Transverse colon (tissue), 4 donors: ENCODE measurements around the gene GPR89B. TPM values are rescaled to one million over a fixed set of nuclear protein-coding genes. Genes with fewer than 3 reads are reported as not detected.
"Not testable (repeated sequence)": the region's sequence is repeated elsewhere in the genome, so short reads cannot be mapped to it uniquely, and the experiment has no call there.

Experiments
- DNase-seq: peaks from one replicate; pipeline ENCODE4 v3.0.0-alpha.2; 2019
- H3K27ac ChIP-seq, 4 donors: fragments of 200-600 bp; sonication (generic); 2 replicates each; pipeline ENCODE4 v1.5.1; 2016 to 2018; ENCODE audit warnings: inconsistent platforms in 4 of 4
- H3K27me3 ChIP-seq: fragments of 200-600 bp; sonication (generic); 2 replicates; pipeline ENCODE4 v1.5.1; 2017; ENCODE audit warnings: inconsistent platforms
- H3K36me3 ChIP-seq, 4 donors: fragments of 200-600 bp; sonication (generic); 2 replicates each; pipeline ENCODE4 v1.5.1; 2017 to 2019; ENCODE audit warnings: inconsistent platforms in 4 of 4
- H3K4me1 ChIP-seq, 4 donors: fragments of 200-600 bp; sonication (generic); 2 replicates each; pipeline ENCODE4 v1.5.1; 2017 to 2020; ENCODE audit warnings: inconsistent platforms in 4 of 4
- H3K4me3 ChIP-seq, 4 donors: fragments of 200-600 bp; sonication (generic); 1 replicate in 1 of 4; 2 replicates in 3 of 4; pipeline versions ENCODE4 v1.5.1 to v1.6.1; 2017 to 2019; ENCODE audit warnings: inconsistent platforms in 4 of 4
- H3K9me3 ChIP-seq, 2 donors: fragments of 200-600 bp; sonication (generic); 2 replicates each; pipeline ENCODE4 v1.5.1; 2017 to 2019; ENCODE audit warnings: inconsistent platforms in 2 of 2
- EP300 ChIP-seq: sonication (generic); formaldehyde crosslinking; IDR thresholded peaks from one replicate; pipeline ENCODE4 v1.6.1; 2017; ENCODE audit warnings: antibody characterized with exemption, low read depth
- POLR2A ChIP-seq: fragments of 450-650 bp; IDR thresholded peaks from one replicate; pipeline ENCODE4 v1.6.1; 2016; ENCODE audit warnings: antibody characterized with exemption, mild to moderate bottlenecking, moderate library complexity
- POLR2AphosphoS5 ChIP-seq, 3 donors: sonication (generic); formaldehyde crosslinking; IDR thresholded peaks; one replicate each; pipeline ENCODE4 v1.6.1; 2016; ENCODE audit warnings: antibody characterized with exemption in 3 of 3
- WGBS, 2 donors: methylation state at CpG; one replicate each; pipeline ENCODE4 v1.1.5; 2018; ENCODE audit warnings: low coverage in 1 of 2; 5-methylcytosine and 5-hydroxymethylcytosine counted together
- in situ Hi-C, 4 donors: fragments of 200-750 bp; cut with MboI; loops; one replicate each; pipeline versions ENCODE4 v1.15.0 to v1.15.1; 2017; ENCODE audit warnings: low sequenced_read_pairs in 3 of 4, low pct_ligation_motif_present in 1 of 4, low pct_unique_long_range_greater_than_20kb in 1 of 4
- intact Hi-C: fragments of 100-400 bp; cut with DNase I; formaldehyde crosslinking; loops from one replicate; pipeline ENCODE4 v1.15.1; 2023; ENCODE audit warnings: low total_unique reads
- total RNA-seq, 4 donors: library from RNA; depleted of rRNA; stranded (reverse); fragments of >200 nt; gene quantifications; one replicate each; pipeline ENCODE4 v1.1.0, GENCODE V29; 2016
- TF ChIP-seq, protein P1 (sequence below), 5 experiments: fragments of 200-600 bp in 3 of 5; fragments of 450-650 bp in 2 of 5; sonication (generic) in 3 of 5; IDR thresholded peaks; 1 replicate in 2 of 5; 2 replicates in 3 of 5; pipeline ENCODE4 v1.5.1; 2016 to 2017; ENCODE audit warnings: antibody characterized with exemption in 5 of 5, inconsistent platforms in 3 of 5, mild to moderate bottlenecking in 2 of 5, moderate library complexity in 1 of 5

GPR89B gene
- total RNA-seq, 4 donors from 2014 or later, result 5.0 to 30.8 (median 12.5) TPM

DNA sequence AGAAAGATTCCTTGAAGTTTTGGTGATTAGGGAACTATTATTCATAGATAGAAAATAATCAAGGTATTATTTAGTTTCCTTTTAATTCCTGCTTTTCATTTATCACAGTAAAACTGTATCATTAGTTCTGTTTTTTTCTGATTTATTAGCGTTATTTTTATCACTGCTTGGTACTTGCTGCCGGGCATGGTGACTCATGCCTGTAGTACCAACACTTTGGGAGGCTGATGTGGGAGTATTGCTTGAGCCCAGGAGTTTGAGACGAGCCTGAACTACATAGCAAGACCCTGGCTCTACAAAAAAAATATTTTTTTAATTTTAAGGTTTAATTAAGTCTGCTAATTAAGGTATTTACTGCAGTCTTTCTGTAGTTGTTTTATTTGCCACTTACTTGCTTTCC lies 59.7 kb downstream of the GPR89B start:
- intact Hi-C loops, H3K27ac ChIP-seq, H3K9me3 ChIP-seq, in situ Hi-C loops, H3K4me3 ChIP-seq, DNase-seq, H3K27me3 ChIP-seq, H3K36me3 ChIP-seq, H3K4me1 ChIP-seq: not testable (repeated sequence)
- 89% methylated on average over 3 of the region's 3 CpGs; no CpG with 5 or more reads in 1 of the 2 donors for WGBS, 2 donors

DNA sequence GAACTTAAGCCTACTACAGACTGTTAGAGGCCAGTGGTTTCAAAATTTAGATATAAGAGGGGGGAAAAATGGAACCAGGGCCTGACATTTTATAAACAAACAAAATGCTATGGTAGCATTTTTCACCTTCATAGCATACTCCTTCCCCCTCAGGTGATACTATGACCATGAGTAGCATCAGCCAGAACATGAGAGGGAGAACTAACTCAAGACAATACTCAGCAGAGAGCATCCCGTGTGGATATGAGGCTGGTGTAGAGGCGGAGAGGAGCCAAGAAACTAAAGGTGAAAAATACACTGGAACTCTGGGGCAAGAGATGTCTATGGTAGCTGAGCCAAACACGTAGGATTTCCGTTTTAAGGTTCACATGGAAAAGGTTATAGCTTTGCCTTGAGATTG lies 64.7 kb downstream of the GPR89B start:
- H3K27ac ChIP-seq, DNase-seq, intact Hi-C loops, H3K27me3 ChIP-seq, in situ Hi-C loops, H3K4me3 ChIP-seq, H3K4me1 ChIP-seq, H3K9me3 ChIP-seq, H3K36me3 ChIP-seq: not testable (repeated sequence)
- WGBS, 2 donors, result 94 to 95% methylated on average over 4 of the region's 4 CpGs

DNA sequence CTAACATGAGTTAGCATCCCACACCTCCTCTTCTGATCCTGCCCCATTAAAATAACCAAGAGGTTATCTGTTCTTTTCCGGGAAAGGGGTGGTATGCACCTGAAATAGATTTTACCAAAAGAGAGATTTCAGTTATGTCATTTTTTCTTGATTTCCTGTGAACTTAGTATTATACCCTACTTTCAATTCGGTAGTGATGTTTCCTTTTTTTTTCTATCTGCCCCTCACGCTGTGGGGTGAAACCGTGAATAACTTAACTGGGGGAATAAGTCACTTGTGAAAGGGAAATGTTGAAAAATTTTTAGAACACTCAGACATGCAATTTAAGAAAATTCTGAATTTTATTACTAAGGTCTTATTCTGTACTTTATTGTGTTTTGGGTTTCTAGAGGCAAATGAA lies 65.2 kb downstream of the GPR89B start:
- H3K27me3 ChIP-seq, H3K27ac ChIP-seq, in situ Hi-C loops, H3K36me3 ChIP-seq, H3K9me3 ChIP-seq, H3K4me1 ChIP-seq, DNase-seq, intact Hi-C loops, H3K4me3 ChIP-seq: not testable (repeated sequence)
- 78 to 94% methylated on average over 4 of the region's 4 CpGs for WGBS, 2 donors

DNA sequence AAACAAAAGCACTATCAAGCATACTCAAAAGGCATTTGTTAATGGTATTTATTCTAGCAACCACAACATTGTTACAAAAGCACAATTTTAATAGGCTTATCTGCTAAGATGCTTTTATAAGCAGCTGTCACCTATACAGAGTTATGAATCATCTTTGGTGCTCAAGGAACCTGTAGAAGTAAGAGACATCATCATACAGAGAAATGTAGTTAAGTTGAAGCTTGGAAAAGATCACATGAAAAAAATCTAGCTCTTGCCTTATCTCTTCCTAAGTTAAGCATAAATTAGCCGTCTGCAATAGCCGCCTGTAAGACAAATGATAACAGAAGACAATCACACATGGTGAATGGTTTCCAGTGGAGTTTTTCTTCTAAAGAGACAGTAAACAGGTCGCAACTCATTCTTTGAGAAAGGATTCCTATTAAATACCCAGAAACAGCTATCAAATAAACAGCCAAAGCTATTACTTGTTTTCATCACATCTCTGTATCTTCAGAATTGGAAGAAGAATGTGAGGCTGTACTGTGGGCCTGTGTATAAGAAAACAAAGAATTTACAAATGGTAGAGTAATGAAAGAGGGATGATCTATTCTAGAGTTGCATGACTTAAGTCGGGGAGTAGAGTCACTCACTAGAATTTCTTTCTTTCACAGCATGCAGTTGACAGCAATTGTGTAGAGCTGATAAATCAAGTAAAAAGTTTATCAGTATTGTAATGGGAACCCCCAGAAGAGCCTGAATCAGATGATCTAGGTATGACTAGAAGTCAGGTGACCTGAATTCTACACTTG lies 65.8 kb downstream of the GPR89B start:
- H3K4me3 ChIP-seq, DNase-seq, H3K36me3 ChIP-seq, H3K27me3 ChIP-seq, H3K27ac ChIP-seq, in situ Hi-C loops, H3K4me1 ChIP-seq, intact Hi-C loops, H3K9me3 ChIP-seq: not testable (repeated sequence)
- 91 to 100% methylated on average over 2 to 3 of the region's 4 CpGs for WGBS, 2 donors

DNA sequence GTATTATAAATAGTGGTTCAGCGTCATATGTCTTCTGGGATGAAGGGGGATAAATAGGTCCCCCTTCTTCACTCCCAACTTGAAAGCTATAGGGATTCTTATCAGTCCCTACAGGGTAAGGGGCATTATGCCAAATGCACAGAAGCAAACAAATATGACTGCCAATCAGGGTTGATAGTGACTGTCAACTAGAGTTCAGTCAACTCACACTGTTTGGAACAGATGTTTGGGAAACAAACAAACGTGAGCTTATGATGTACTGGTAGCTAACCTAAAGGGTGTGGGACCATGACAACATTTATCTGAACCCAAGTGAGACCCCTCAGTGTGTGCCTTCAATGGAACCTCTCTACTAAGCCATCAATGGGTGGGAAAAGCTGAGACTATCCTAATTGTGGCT lies 67.9 kb downstream of the GPR89B start:
- intact Hi-C loops, H3K4me3 ChIP-seq, in situ Hi-C loops, H3K9me3 ChIP-seq, H3K27ac ChIP-seq, DNase-seq, H3K4me1 ChIP-seq, H3K36me3 ChIP-seq, H3K27me3 ChIP-seq: not testable (repeated sequence)
- 82 to 100% methylated on average over 1 of the region's 2 CpGs for WGBS, 2 donors

DNA sequence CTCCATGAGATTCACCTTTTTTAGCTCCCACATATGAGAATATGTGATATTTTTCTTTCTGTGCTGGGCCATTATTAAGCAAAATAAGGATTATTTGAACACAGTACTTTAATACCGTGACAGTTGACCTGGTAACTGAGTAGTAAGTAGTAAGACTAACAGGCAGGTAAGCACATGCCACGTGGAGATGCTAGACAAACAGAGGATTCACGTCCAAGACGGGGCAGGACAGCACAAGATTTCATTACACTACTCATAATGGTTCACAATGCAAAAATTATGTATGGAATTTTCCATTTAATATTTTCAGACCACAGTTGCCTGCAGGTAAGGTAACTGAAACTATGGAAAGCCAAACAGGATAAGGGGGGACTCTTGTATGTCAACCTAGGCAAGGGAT lies 79.5 kb downstream of the GPR89B start:
- WGBS, 2 donors, result no CpG with 5 or more reads among the region's 4 CpGs
- intact Hi-C loops, H3K4me3 ChIP-seq, H3K9me3 ChIP-seq, DNase-seq, H3K27ac ChIP-seq, in situ Hi-C loops, H3K4me1 ChIP-seq, H3K36me3 ChIP-seq: not testable (repeated sequence)
- peaks cover 17% of the 10 kb centered on the region for H3K27me3 ChIP-seq

DNA sequence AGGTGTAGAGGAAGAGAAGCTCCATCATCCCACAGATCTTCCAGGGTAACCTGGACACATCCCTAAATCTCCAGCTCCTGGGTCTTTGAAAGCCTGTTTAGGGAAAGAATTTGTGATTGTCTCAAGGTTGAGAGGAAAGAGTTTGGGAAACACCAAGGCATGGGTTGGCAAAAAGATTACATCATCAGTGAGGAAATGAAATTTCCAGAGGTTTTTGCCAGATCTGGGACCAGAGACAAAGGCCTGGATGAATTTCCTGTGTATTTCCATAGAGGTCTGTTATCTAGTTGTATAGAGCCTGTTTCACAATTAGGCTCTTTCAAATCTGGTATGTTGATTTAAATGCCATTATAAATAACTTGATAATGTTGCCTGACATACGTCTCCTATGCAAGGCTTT lies 82.3 kb downstream of the GPR89B start:
- DNase-seq, result no peak
- Histone ChIP-seq H3K9me3 (no peaks in the 10 kb centered on the region), H3K36me3 (no peaks in the 10 kb centered on the region), H3K4me1 (peaks cover 0 to 10% (median 2%) of the 10 kb centered on the region in 4 donors), H3K27ac (no peak overlapping the region), H3K4me3 (no peak overlapping the region), H3K27me3 (peaks cover 39% of the 10 kb centered on the region)
- intact Hi-C loops (no loop called here), in situ Hi-C loops (no loop called here)
- no peak for TF ChIP-seq POLR2A
- TF ChIP-seq POLR2AphosphoS5 (IDR thresholded peaks at IDR 0.05), result no peak
- TF ChIP-seq EP300, result no peak
- TF ChIP-seq, protein P1, sequence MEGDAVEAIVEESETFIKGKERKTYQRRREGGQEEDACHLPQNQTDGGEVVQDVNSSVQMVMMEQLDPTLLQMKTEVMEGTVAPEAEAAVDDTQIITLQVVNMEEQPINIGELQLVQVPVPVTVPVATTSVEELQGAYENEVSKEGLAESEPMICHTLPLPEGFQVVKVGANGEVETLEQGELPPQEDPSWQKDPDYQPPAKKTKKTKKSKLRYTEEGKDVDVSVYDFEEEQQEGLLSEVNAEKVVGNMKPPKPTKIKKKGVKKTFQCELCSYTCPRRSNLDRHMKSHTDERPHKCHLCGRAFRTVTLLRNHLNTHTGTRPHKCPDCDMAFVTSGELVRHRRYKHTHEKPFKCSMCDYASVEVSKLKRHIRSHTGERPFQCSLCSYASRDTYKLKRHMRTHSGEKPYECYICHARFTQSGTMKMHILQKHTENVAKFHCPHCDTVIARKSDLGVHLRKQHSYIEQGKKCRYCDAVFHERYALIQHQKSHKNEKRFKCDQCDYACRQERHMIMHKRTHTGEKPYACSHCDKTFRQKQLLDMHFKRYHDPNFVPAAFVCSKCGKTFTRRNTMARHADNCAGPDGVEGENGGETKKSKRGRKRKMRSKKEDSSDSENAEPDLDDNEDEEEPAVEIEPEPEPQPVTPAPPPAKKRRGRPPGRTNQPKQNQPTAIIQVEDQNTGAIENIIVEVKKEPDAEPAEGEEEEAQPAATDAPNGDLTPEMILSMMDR (IDR thresholded peaks at IDR 0.05), result no peak
- WGBS, 2 donors, result 86 to 88% methylated on average over 1 of the region's 1 CpG

DNA sequence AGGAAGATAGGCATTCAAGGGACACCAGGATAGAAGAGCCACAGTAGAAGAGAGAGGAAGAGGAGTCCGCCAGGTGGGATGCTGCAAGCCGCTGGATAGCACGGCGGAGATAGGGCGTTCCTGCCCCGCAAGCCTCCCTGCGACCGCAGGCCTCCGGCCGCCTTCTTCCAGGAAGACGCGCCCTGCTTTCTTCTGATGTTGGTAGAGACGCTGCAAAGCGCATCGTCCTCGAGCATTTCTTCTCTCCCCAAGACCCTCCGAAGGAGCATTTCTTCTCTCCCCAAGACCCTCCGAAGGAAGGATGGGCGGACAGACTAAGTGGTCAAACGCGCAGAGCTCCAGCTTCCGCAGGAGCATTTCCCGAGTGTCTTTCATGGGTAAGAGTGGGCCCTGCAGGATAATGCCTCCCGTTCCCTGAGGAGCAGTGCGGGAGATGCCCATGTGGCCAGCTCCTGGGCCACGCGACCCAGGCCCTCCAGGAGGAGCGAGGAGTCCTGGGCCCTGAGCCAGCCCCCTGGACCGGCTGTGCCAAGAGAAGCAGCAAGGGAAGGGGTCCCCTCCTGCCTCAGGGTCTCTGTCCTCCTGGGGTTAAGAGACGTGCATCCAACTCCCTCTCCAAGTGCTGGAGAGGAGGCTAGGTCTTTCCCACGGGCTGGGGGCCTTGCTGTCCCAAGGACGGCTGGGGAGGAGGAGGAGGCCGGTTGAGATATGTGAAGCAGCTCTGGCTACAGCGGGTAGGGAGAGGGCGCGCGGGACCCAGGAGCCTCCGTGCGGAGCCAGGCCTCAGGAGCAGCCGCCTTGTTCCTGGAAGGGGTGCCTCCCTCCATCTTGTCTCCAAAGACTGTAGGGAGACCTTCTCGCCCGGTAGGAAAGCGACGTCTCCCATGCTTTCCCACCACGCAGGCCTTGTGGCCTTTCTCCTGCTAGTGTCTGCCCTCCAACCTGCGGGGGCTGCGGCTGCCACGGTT lies 85.2 kb downstream of the GPR89B start:
- DNase-seq, intact Hi-C loops, H3K4me3 ChIP-seq, H3K27ac ChIP-seq, H3K9me3 ChIP-seq, H3K4me1 ChIP-seq, in situ Hi-C loops, H3K36me3 ChIP-seq: not testable (repeated sequence)
- WGBS, 2 donors, result 53% methylated on average over 39 of the region's 48 CpGs; no CpG with 5 or more reads in 1 of the 2 donors
- H3K27me3 ChIP-seq, result peaks cover 43% of the 10 kb centered on the region
